Suprapubic skin (tissue), 4 donors: ENCODE results near the gene HCK. TPM values are rescaled to one million over a fixed set of nuclear protein-coding genes. Genes with fewer than 3 reads are reported as not detected.
A peak's percentile ranks its signal among the peaks of the same experiment; 100 is the strongest.

Experiments
- DNase-seq, 2 donors: peaks; one replicate each; pipeline ENCODE4 v3.0.0-alpha.2; 2019; ENCODE audit warnings: low spot score in 2 of 2
- H3K27ac ChIP-seq: fragments of 200-600 bp; sonication (generic); one replicate; pipeline ENCODE4 v1.5.1; 2019
- H3K27me3 ChIP-seq: fragments of 200-600 bp; sonication (generic); one replicate; pipeline ENCODE4 v1.5.1; 2019
- H3K36me3 ChIP-seq: fragments of 200-600 bp; sonication (generic); one replicate; pipeline ENCODE4 v1.5.1; 2019
- H3K4me1 ChIP-seq: fragments of 200-600 bp; sonication (generic); one replicate; pipeline ENCODE4 v1.5.1; 2019
- H3K4me3 ChIP-seq: fragments of 200-600 bp; sonication (generic); one replicate; pipeline ENCODE4 v1.5.1; 2019; ENCODE audit warnings: mild to moderate bottlenecking
- H3K9me3 ChIP-seq: fragments of 200-600 bp; sonication (generic); one replicate; pipeline ENCODE4 v1.5.1; 2019
- CTCF ChIP-seq, 2 donors: fragments of 200-600 bp in 1 of 2; fragments of 450-650 bp in 1 of 2; sonication (generic) in 1 of 2; IDR thresholded peaks; one replicate each; pipeline ENCODE4 v1.5.1; 2016 to 2019; ENCODE audit warnings: antibody characterized with exemption in 2 of 2, mild to moderate bottlenecking in 1 of 2, moderate library complexity in 1 of 2
- EP300 ChIP-seq: sonication (generic); formaldehyde crosslinking; IDR thresholded peaks from one replicate; pipeline ENCODE4 v1.6.1; 2017; ENCODE audit warnings: antibody characterized with exemption
- POLR2A ChIP-seq, 2 donors: fragments of 450-650 bp; IDR thresholded peaks; one replicate each; pipeline ENCODE4 v1.6.1; 2017; ENCODE audit warnings: antibody characterized with exemption in 2 of 2, mild to moderate bottlenecking in 2 of 2, moderate library complexity in 2 of 2
- POLR2AphosphoS5 ChIP-seq, 3 donors: sonication (generic); formaldehyde crosslinking; IDR thresholded peaks; one replicate each; pipeline ENCODE4 v1.6.1; 2017; ENCODE audit warnings: antibody characterized with exemption in 3 of 3
- WGBS: methylation state at CpG from one replicate; pipeline ENCODE4 v1.1.5; 2018; 5-methylcytosine and 5-hydroxymethylcytosine counted together
- total RNA-seq, 4 donors: library from RNA; depleted of rRNA; stranded (reverse); fragments of >200 nt; gene quantifications; one replicate each; pipeline ENCODE4 v1.1.0, GENCODE V29; 2016

Gene HCK
- total RNA-seq, 4 donors from 2014 or later, result 5.0 to 10.0 (median 6.6) TPM

GRCh38 chr20:32111753-32112152 is 59.7 kb downstream of the HCK start:
- H3K4me1 ChIP-seq, result peaks cover 47% of the 10 kb centered on the region
- no peak overlapping the region for H3K4me3 ChIP-seq
- no peaks in the 10 kb centered on the region for H3K9me3 ChIP-seq
- DNase-seq, result peak in 1 of 2 donors; percentile 43
- no peak overlapping the region for H3K27ac ChIP-seq
- H3K36me3 ChIP-seq, result no peaks in the 10 kb centered on the region
- H3K27me3 ChIP-seq, result no peaks in the 10 kb centered on the region
- 91% methylated on average over 3 of the region's 3 CpGs for WGBS
- TF ChIP-seq POLR2A (IDR thresholded peaks at IDR 0.05) (no peak), POLR2AphosphoS5 (IDR thresholded peaks at IDR 0.05) (no peak), CTCF (IDR thresholded peaks at IDR 0.05) (no peak), EP300 (no peak)

- no peaks in the 10 kb centered on the region for H3K36me3 ChIP-seq
- 63% methylated on average over 5 of the region's 5 CpGs for WGBS
- no peak overlapping the region for H3K4me3 ChIP-seq
- H3K9me3 ChIP-seq, result no peaks in the 10 kb centered on the region
- H3K27ac ChIP-seq, result no peak overlapping the region
- no peaks in the 10 kb centered on the region for H3K27me3 ChIP-seq
- no peak for TF ChIP-seq POLR2A (IDR thresholded peaks at IDR 0.05)
- no peak for TF ChIP-seq EP300
- no peak for TF ChIP-seq CTCF (IDR thresholded peaks at IDR 0.05)
- no peak for TF ChIP-seq POLR2AphosphoS5 (IDR thresholded peaks at IDR 0.05)
- H3K4me1 ChIP-seq, result peaks cover 54% of the 10 kb centered on the region
- DNase-seq, result peak in 1 of 2 donors; percentile 69
Measured at GRCh38 chr20:32112841-32113240, 60.8 kb downstream of the HCK start.

DNA sequence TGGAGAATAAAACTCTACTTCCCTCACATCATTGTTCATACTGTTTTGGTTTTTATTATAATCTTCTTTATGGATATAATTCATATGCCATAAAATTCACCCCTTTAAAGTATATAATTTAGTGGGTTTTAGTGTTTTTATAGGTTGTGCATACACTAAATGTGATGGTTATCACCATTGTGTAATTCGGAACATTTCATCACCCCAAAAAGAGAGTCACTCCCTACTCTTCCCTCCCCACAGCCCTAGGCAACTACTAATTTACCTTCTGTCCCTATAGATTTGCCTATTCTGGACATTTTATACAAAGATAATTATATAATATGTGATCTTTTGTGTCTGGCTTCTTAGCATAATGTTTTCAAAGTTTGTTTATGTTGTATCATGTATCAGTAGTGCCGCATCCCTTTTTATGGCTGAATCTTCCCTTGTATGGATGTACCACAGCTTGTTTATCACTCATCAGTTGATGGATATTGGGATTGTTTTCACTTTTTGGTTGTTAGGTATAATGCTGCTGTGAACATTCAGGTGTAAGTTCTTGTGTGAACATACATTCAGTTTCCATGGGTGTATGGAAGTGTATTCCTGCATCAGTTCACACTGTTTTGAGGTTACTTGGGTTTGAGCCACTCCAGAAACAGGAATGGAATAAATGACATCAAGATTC is 61.7 kb downstream of the HCK start:
- Histone ChIP-seq H3K9me3 (no peaks in the 10 kb centered on the region), H3K27ac (no peak overlapping the region), H3K27me3 (no peaks in the 10 kb centered on the region), H3K4me3 (no peak overlapping the region), H3K36me3 (no peaks in the 10 kb centered on the region), H3K4me1 (peaks cover 54% of the 10 kb centered on the region)
- WGBS, result 76% methylated on average over 2 of the region's 2 CpGs
- DNase-seq, result no peak
- TF ChIP-seq POLR2AphosphoS5 (IDR thresholded peaks at IDR 0.05) (no peak), CTCF (IDR thresholded peaks at IDR 0.05) (no peak)

GRCh38 chr20:32114305-32114960 is 62.4 kb downstream of the HCK start:
- WGBS, result 63% methylated on average over 8 of the region's 8 CpGs
- Histone ChIP-seq H3K4me1 (peaks cover 54% of the 10 kb centered on the region), H3K27me3 (no peaks in the 10 kb centered on the region), H3K9me3 (no peaks in the 10 kb centered on the region), H3K36me3 (no peaks in the 10 kb centered on the region), H3K4me3 (no peak overlapping the region), H3K27ac (no peak overlapping the region)
- DNase-seq, result peak in 1 of 2 donors; percentile 15
- TF ChIP-seq POLR2A (IDR thresholded peaks at IDR 0.05), result no peak
- TF ChIP-seq EP300, result no peak
- TF ChIP-seq POLR2AphosphoS5 (IDR thresholded peaks at IDR 0.05), result no peak
- TF ChIP-seq CTCF (IDR thresholded peaks at IDR 0.05), result no peak

- H3K27ac ChIP-seq, result no peak overlapping the region
Measured at GRCh38 chr20:32115211-32115767, 63.2 kb downstream of the HCK start.

More at GRCh38 chr20:32115211-32115767, 63.2 kb downstream of the HCK start:
- Histone ChIP-seq H3K4me3 (no peak overlapping the region), H3K27me3 (no peaks in the 10 kb centered on the region), H3K36me3 (no peaks in the 10 kb centered on the region), H3K4me1 (peaks cover 50% of the 10 kb centered on the region), H3K9me3 (no peaks in the 10 kb centered on the region)
- peak in 1 of 2 donors; percentile 9 for DNase-seq
- TF ChIP-seq POLR2AphosphoS5 (IDR thresholded peaks at IDR 0.05), result no peak
- no peak for TF ChIP-seq POLR2A (IDR thresholded peaks at IDR 0.05)
- TF ChIP-seq CTCF (IDR thresholded peaks at IDR 0.05), result no peak
- TF ChIP-seq EP300, result no peak
- WGBS, result 51% methylated on average over 5 of the region's 5 CpGs
